HEK293T (cell line): Measurements from ENCODE around the gene CHCT1.

ENCODE experiments used
- ARNT ChIP-seq: fragments of 450-650 bp; IDR thresholded peaks from 2 replicates; pipeline ENCODE4 v1.6.1; 2017; ENCODE audit warnings: mild to moderate bottlenecking
- BHLHE40 ChIP-seq: fragments of 450-650 bp; IDR thresholded peaks from 2 replicates; pipeline ENCODE4 v1.6.1; 2016; ENCODE audit warnings: mild to moderate bottlenecking, moderate library complexity, borderline replicate concordance
- CTBP1 ChIP-seq: fragments of 450-650 bp; IDR thresholded peaks from 2 replicates; pipeline ENCODE4 v1.6.1; 2016; ENCODE audit warnings: borderline replicate concordance
- ELF4 ChIP-seq: fragments of 450-650 bp; IDR thresholded peaks from 2 replicates; pipeline ENCODE4 v1.6.1; 2017; ENCODE audit warnings: antibody characterized with exemption
- FOXA1 ChIP-seq: fragments of 450-650 bp; IDR thresholded peaks from 2 replicates; pipeline ENCODE4 v1.6.1; 2016; ENCODE audit warnings: mild to moderate bottlenecking
- FOXK2 ChIP-seq: fragments of 450-650 bp; IDR thresholded peaks from 2 replicates; pipeline ENCODE4 v1.6.1; 2016; ENCODE audit warnings: mild to moderate bottlenecking
- FOXM1 ChIP-seq: fragments of 450-650 bp; IDR thresholded peaks from 2 replicates; pipeline ENCODE4 v1.6.1; 2017; ENCODE audit warnings: mild to moderate bottlenecking, borderline replicate concordance
- HDGF ChIP-seq: fragments of 450-650 bp; IDR thresholded peaks from 2 replicates; pipeline ENCODE4 v1.6.1; 2017; ENCODE audit warnings: antibody characterized with exemption, borderline replicate concordance
- NFRKB ChIP-seq: fragments of 450-650 bp; IDR thresholded peaks from 2 replicates; pipeline ENCODE4 v1.6.1; 2016; ENCODE audit warnings: mild to moderate bottlenecking, moderate library complexity
- SP1 ChIP-seq: fragments of 450-650 bp; IDR thresholded peaks from 2 replicates; pipeline ENCODE4 v1.6.1; 2017
- SUZ12 ChIP-seq: fragments of 450-650 bp; IDR thresholded peaks from 2 replicates; pipeline ENCODE4 v1.6.1; 2016; ENCODE audit warnings: mild to moderate bottlenecking
- TARDBP ChIP-seq: fragments of 450-650 bp; IDR thresholded peaks from 2 replicates; pipeline ENCODE4 v1.6.1; 2016
- ZNF384 ChIP-seq: fragments of 450-650 bp; IDR thresholded peaks from 2 replicates; pipeline ENCODE4 v1.6.1; 2016

- TF ChIP-seq FOXA1 (no peak), BHLHE40 (no peak), ELF4 (no peak), SP1 (no peak), CTBP1 (no peak), FOXM1 (no peak), FOXK2 (no peak), NFRKB (no peak), ZNF384 (no peak), ARNT (no peak), TARDBP (no peak), HDGF (no peak), SUZ12 (no peak)
These were observed 3.3 kb downstream of the CHCT1 start for GRCh38 chr17:60425626-60426025.
